NCI-H446 treated with DMSO at 0.1 percent for 48 hours (cell line): Measurements from ENCODE around the gene KDM8.

ENCODE experiments used
- DNase-seq: peaks from one replicate; lab custom pipeline; 2025; lab: John Stamatoyannopoulos, UW

KDM8 gene

GRCh38 chr16:27203507-27204311 is at the start of gene KDM8:
TSS of gene KDM8 (plus strand) at chr16:27203526. CDS start at chr16:27210124, 6,598 bp downstream.
- DNase-seq: peak; percentile 97

GRCh38 chr16:27154705-27155521 is 48.4 kb upstream of the KDM8 start:
- no peak for DNase-seq

GRCh38 chr16:27156579-27156978 is 46.7 kb upstream of the KDM8 start:
- DNase-seq: no peak

GRCh38 chr16:27161398-27161797 is 41.9 kb upstream of the KDM8 start:
- no peak for DNase-seq

- no peak for DNase-seq
These were observed 39.0 kb upstream of the KDM8 start for GRCh38 chr16:27164352-27164751.

- no peak for DNase-seq
These were observed 37.8 kb upstream of the KDM8 start for GRCh38 chr16:27165576-27165975.

- no peak for DNase-seq
These were observed 34.5 kb upstream of the KDM8 start for GRCh38 chr16:27168790-27169189.

GRCh38 chr16:27169511-27170071 is 33.7 kb upstream of the KDM8 start:
- DNase-seq: peak; percentile 19

GRCh38 chr16:27171584-27171983 is 31.7 kb upstream of the KDM8 start:
- no peak for DNase-seq

GRCh38 chr16:27174007-27174406 is 29.3 kb upstream of the KDM8 start:
- no peak for DNase-seq

- DNase-seq: no peak
These were observed 28.5 kb upstream of the KDM8 start for GRCh38 chr16:27174798-27175197.

- no peak for DNase-seq
These were observed 27.4 kb upstream of the KDM8 start for GRCh38 chr16:27175888-27176287.

- no peak for DNase-seq
These were observed 26.1 kb upstream of the KDM8 start for GRCh38 chr16:27177031-27177774.

GRCh38 chr16:27179500-27180072 is 23.7 kb upstream of the KDM8 start:
- DNase-seq: peak; percentile 30

GRCh38 chr16:27181019-27181790 is 22.1 kb upstream of the KDM8 start:
- no peak for DNase-seq

GRCh38 chr16:27182906-27183405 is 20.4 kb upstream of the KDM8 start:
- DNase-seq: no peak

GRCh38 chr16:27185776-27186130 is 17.6 kb upstream of the KDM8 start:
- no peak for DNase-seq

- DNase-seq: no peak
These were observed 14.7 kb upstream of the KDM8 start for GRCh38 chr16:27188633-27189032.

GRCh38 chr16:27189335-27189972 is 13.9 kb upstream of the KDM8 start:
- DNase-seq: no peak

- no peak for DNase-seq
These were observed 12.9 kb upstream of the KDM8 start for GRCh38 chr16:27190316-27190871.
